Psoas muscle (tissue), 8 donors: ENCODE data around the gene PALLD. TPM values are rescaled to one million over a fixed set of nuclear protein-coding genes. Genes with fewer than 3 reads are reported as not detected.
"Not testable (repeated sequence)": the region's sequence is repeated elsewhere in the genome, so short reads cannot be mapped to it uniquely, and the experiment has no call there.

Source experiments
- ATAC-seq, 4 donors: fragments of 200-7000 bp; cut with Tn5 transposase; one replicate each; pipeline ENCODE4 v1.9.1; 2020; ENCODE audit warnings: moderate library complexity in 3 of 4, mild to moderate bottlenecking in 2 of 4
- DNase-seq, 2 donors: peaks; one replicate each; pipeline ENCODE4 v3.0.0-alpha.2; 2020
- H3K27ac ChIP-seq: fragments of 200-600 bp; one replicate; pipeline ENCODE4 v1.8.0; 2022
- H3K27me3 ChIP-seq, 3 donors: fragments of 200-600 bp in 1 of 3; one replicate each; pipeline versions ENCODE4 v1.6.1 to v1.8.0; 2013 to 2022; ENCODE audit warnings: low read length in 2 of 3, mild to moderate bottlenecking in 2 of 3, moderate library complexity in 1 of 3; ENCODE audit not compliant: insufficient read depth in 3 of 3
- H3K36me3 ChIP-seq, 2 donors: fragments of 200-600 bp in 1 of 2; one replicate each; pipeline versions ENCODE4 v1.6.1 to v1.8.0; 2013 to 2022; ENCODE audit warnings: low read depth in 1 of 2, mild to moderate bottlenecking in 1 of 2, moderate library complexity in 1 of 2; ENCODE audit not compliant: insufficient read depth in 1 of 2
- H3K4me1 ChIP-seq: fragments of 200-600 bp; one replicate; pipeline ENCODE4 v1.8.0; 2022
- H3K4me3 ChIP-seq: fragments of 200-600 bp; one replicate; pipeline ENCODE4 v1.8.0; 2022; ENCODE audit warnings: mild to moderate bottlenecking
- H3K9me3 ChIP-seq: fragments of 200-600 bp; one replicate; pipeline ENCODE4 v1.8.0; 2022
- CTCF ChIP-seq: fragments of 200-600 bp; IDR thresholded peaks from one replicate; pipeline ENCODE4 v1.8.0; 2022; ENCODE audit warnings: antibody characterized with exemption
- WGBS, 3 donors: extraction: QIAGEN DNeasy Blood & Tissue Kit; methylation state at CpG; one replicate each; pipeline versions ENCODE4 v1.1.6 to v1.1.7; 2013; 5-methylcytosine and 5-hydroxymethylcytosine counted together
- intact Hi-C, 2 donors: fragments of 100-400 bp; cut with DNase I; formaldehyde crosslinking; loops; one replicate each; pipeline versions ENCODE4 v1.11.0 to v1.14.2; 2022
- polyA plus RNA-seq, 3 donors: library from polyadenylated mRNA; stranded (reverse); fragments of 200-250 nt; gene quantifications; one replicate each; pipeline ENCODE4 v1.2.3, GENCODE V29; 2013
- total RNA-seq, 4 donors: library from RNA; stranded (reverse); fragmentation: NEBNext Ultra II Directional in 2 of 4; extraction: Animal tissue kit (Norgen Biotek cat#: 25700) in 2 of 4; gene quantifications; one replicate each; pipeline versions ENCODE4 v1.2.1 to v1.2.4, GENCODE V29; 2021 to 2023
- donor health status: healthy with polysubstance abuse.
- donor health status: DM: no; HTN: no; CAD: no; lungs with moderate emphysema.
- donor health status: Bipolar disorder and iron deficiency.
- donor health status: healthy.
- donor health status: DM: yes; HTN: yes; CAD: no.
- donor health status: DM: no; HTN: no; CAD: no.
- donor health status: DM: no; HTN: no; CAD: no.
- donor health status: DM: yes; HTN: yes; CAD: no.

PALLD gene
- total and polyA plus RNA-seq, 7 donors = 19.2 to 245 (median 168) TPM

DNA sequence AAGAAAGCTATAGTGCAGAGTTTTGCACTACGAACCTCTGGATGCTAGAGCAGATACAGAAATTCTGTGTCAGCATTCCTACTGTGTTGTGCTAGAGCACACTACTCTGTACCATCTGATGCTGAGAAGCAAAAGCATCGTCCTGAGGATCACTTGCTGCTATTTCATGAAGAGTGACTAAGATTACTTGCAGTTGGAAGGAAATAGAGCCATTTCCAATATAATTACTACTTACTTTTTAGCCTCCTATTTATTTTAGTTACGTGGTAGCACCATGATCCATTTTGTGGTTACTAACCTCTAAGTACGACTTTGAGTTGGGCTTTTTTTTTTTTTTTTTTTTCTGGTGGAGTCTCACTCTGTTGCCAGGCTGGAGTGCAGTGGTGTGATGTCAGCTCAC lies 226.7 kb downstream of the PALLD start:
- no peak for TF ChIP-seq CTCF
- Histone ChIP-seq H3K4me1 (no peaks in the 10 kb centered on the region), H3K27me3 (no peaks in the 10 kb centered on the region), H3K9me3 (no peaks in the 10 kb centered on the region), H3K27ac (no peak overlapping the region), H3K36me3 (no peaks in the 10 kb centered on the region), H3K4me3 (no peak overlapping the region)
- intact Hi-C loops = no loop called here
- no peak for ATAC-seq
- WGBS, 3 donors = 75 to 89% (median 78%) methylated on average over 4 of the region's 4 CpGs
- DNase-seq = no peak

DNA sequence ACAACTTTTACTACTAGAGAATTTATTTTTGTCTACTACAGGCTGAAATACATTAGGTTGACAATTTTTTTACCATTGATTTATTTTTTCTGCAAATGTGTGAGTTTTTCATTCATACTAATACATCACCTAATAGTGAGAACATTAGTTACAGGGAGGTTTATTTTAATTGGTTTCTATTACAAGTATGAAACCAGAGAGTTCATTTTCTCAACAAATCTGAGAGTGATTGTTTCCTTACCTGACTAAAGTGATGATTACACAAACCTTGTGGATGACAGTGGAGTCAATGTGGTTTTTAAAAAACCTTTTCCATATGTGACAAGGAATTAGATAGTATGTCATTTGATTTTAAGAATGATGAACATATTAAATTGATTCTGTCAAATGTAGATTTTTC lies 227.4 kb downstream of the PALLD start:
- no peak for ATAC-seq
- no peak for TF ChIP-seq CTCF
- no peak overlapping the region for H3K4me3 ChIP-seq

GRCh38 chr4:168724686-168725411 lies 228.0 kb downstream of the PALLD start:
- no peak overlapping the region for H3K4me3 ChIP-seq

More for the DNA sequence above, 227.4 kb downstream of the PALLD start:
- intact Hi-C loops = no loop called here
- no peaks in the 10 kb centered on the region for H3K27me3 ChIP-seq
- no peak for DNase-seq
- no peaks in the 10 kb centered on the region for H3K36me3 ChIP-seq
- no peaks in the 10 kb centered on the region for H3K9me3 ChIP-seq
- no peaks in the 10 kb centered on the region for H3K4me1 ChIP-seq
- H3K27ac ChIP-seq = no peak overlapping the region

DNA sequence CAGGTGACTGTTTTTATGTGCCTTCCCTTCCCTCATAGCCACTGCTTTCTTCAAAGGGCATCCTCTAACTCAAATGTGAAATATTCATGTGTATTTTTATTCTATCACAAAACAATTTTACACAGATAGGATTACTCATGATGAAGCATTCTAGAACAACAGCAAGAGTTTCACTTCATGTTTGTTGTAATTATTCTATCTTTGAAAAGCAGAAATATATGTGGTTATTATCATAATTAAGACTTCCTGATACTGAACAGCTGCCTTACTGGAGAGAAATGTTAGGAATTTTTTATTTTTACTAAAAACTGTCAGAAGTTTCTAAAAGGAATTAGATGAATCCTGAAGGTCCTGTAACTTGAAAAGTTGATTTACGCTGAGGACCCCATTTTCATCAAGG lies 229.1 kb downstream of the PALLD start:
- WGBS, 3 donors = 93 to 98% (median 96%) methylated on average over 1 of the region's 1 CpG
- no peaks in the 10 kb centered on the region for H3K36me3 ChIP-seq
- H3K27me3 ChIP-seq = no peaks in the 10 kb centered on the region
- H3K9me3 ChIP-seq = no peaks in the 10 kb centered on the region
- no peak overlapping the region for H3K4me3 ChIP-seq
- no peak overlapping the region for H3K27ac ChIP-seq
- no peak for TF ChIP-seq CTCF
- intact Hi-C loops = no loop called here
- ATAC-seq (no peak), DNase-seq (no peak)
- H3K4me1 ChIP-seq = peaks cover 9% of the 10 kb centered on the region

More at GRCh38 chr4:168724686-168725411, 228.0 kb downstream of the PALLD start:
- Histone ChIP-seq H3K4me1 (peaks cover 1% of the 10 kb centered on the region), H3K27ac (no peak overlapping the region), H3K9me3 (no peaks in the 10 kb centered on the region), H3K27me3 (no peaks in the 10 kb centered on the region), H3K36me3 (no peaks in the 10 kb centered on the region)
- intact Hi-C loops = no loop called here
- TF ChIP-seq CTCF = no peak
- ATAC-seq = no peak
- no peak for DNase-seq
- 84 to 90% (median 87%) methylated on average over 5 of the region's 5 CpGs for WGBS, 3 donors

DNA sequence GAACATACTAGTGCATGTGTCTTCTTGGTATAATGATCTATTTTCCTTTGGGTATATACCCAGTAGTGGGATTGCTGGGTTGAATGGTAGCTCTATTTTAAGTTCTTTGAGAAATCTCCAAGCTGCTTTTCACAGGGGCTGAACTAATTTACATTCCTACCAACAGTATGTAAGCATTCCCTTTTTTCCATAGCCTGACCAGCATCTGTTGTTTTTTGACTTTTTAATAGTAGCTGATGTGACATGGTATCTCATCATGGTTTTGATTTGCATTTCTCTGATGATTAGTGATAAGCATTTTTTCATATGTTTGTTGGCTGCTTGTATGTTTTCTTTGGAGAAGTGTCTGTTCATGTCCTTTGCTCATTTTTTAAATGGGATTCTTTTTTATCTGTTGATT lies 230.3 kb downstream of the PALLD start:
- peaks cover 21% of the 10 kb centered on the region for H3K4me1 ChIP-seq
- DNase-seq, intact Hi-C loops, H3K9me3 ChIP-seq, H3K4me3 ChIP-seq, H3K27me3 ChIP-seq, H3K27ac ChIP-seq, ATAC-seq, H3K36me3 ChIP-seq: not testable (repeated sequence)
